GM18873 (cell line): ENCODE measurements around the gene CYP2U1.

Source experiments
- ATAC-seq: cut with Tn5 transposase; IDR thresholded peaks from one replicate; pipeline ENCODE4 v1.9.1; 2021; ENCODE audit warnings: mild to moderate bottlenecking, moderate library complexity, moderate number of reproducible peaks; ENCODE audit not compliant: unreplicated experiment, low FRiP score

Gene CYP2U1

GRCh38 chr4:107977966-107978705, 46.8 kb downstream of the CYP2U1 start:
- no peak for ATAC-seq

GRCh38 chr4:107978716-107979451, 47.5 kb downstream of the CYP2U1 start:
- no peak for ATAC-seq

DNA sequence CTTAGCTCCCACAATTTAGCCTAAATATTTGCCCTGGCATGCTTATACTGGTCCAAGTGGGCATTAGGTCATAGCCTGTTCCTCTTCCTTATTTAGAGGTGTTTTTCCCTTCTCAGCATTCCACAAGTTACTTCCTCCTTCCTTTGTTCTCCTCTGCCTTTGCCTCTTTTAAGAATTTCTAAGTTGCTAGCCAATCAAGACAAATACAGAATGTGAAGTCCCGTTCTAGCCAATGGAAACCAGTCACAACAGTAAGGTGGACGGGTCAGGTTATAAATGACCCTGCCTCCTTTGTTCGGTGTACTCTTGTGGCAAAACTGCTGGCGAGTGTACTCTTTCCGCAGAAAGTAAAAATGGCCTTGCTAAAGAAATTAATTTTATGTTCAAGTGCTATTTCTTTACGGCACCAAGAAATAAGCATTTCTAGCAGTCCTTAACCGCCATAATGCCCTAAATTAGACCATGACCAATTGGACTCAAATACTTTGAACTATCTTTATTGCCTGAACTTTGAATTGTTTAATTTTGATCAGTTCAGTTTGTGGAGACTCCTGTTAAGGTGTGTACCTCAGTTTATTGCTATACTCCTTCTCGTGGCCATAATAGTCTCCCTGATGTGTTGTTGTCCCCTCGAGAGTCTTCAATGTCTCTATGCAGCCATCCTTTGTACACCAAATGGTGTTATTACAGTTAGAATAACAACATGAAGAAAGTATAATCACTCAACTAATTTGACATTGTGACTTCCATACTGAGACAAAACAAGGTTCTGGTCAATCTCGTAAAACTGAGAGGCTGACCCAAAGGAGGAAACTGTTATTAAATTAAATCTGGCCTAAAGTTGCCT, 56.8 kb downstream of the CYP2U1 start:
- no peak for ATAC-seq

GRCh38 chr4:107988763-107989035, 57.4 kb downstream of the CYP2U1 start:
- ATAC-seq: no peak

DNA sequence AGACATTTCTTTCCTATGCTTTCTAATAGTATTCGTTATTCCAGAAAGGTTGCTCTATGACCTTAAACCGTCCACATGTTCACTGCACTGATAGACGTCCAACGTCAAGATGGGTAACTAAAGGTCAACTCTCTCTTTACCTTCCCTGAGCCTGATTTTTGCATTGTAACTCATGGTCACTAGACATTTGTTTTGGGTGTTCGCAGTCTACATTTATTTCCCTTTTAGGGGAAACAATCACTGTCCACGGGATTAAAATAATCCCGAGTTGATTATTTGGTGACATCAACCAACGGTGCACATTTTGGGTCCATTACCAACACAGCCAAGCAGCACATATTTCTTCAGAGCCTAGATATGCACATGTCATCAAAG, 57.8 kb downstream of the CYP2U1 start:
- ATAC-seq: no peak

DNA sequence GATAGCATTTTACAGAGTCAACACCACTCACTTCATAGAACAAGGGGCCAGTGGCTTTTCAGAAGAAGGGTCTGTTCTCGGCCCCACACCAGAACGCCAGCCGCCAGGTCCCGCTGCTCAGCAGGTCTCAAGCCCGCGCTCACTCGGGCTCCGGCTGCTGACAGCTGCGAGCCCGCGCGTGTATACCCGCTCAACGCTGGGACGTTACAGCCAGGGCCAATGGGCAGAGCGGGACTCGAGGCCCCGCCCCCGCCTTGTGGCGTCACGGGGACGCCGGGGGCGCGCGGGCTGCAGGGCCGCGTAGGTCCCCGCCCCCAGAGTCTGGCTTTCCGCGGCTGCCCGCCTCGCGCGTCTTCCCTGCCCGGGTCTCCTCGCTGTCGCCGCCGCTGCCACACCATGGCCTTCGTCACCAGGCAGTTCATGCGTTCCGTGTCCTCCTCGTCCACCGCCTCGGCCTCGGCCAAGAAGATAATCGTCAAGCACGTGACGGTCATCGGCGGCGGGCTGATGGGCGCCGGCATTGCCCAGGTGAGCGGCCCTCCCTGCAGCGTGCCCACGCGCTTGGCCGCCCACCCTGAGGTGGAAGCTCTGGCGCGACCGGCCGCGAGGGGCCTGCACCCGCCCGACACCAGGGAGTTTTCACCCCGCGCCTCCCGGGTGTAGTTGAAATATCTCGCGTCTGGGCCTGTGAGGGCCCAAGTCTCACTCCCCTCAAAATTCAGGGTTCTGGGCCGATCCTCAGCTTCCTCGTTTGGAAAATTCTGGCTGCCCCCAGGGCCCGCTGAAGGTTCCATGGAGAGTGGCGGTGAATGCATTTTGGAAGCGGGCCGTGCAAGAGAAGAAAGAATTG, 58.4 kb downstream of the CYP2U1 start, which contains the start of gene HADH:
Gene HADH (plus strand): TSS at position 353 of the 850 bp plus-strand sequence. CDS start 44 bp downstream, at position 397.
- peak; percentile 89 for ATAC-seq

DNA sequence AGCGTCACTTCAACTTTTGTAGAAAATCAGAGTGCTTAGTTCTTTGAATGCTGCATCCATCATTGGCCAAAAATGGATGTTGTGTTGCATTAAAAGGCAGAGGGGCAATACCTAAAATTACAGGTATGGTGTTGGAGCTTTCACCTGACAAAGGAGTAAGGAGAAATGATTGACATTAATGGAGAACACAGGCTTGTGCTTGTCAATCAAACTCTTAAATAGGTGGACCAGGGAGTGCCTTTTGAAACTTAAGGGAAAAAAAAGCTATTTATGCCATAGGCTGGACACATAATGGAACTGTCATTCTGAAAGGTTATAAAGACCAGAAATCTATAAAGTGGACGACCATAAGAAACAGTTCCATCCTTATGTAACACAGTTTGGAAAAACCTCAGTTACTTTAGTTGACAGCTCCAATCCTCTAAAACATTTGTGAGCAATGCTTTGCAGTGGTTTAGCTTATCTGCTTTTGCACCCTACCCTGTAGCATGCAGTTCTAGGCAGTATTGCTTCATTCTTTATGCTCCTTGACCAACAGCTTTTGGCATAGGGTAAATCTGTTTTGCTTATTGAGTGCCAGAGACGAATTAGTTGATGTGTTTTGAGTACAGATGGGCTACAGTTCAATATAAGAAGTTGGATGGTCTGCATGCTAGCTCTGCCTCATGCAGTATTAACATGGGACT, 60.7 kb downstream of the CYP2U1 start:
- no peak for ATAC-seq

DNA sequence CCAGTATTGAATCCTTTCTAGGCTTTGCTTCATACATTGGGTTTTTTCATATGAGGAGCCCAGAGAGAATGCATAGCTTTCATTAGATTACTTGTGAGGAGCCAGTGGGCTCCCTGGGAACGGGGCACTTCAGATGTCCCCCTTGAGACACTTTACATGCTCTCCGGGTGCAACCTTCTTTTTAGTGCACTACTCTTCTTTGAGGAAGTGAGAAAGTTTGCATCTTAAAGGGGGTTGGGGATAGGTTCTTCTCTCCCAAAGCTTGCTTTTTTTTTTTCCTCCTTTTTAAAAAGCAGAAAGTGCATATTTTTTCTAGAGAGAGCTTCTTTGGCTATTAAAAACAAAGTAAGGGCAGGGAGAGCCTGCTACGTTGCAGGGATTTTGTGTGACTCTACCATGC, 62.6 kb downstream of the CYP2U1 start:
- peak; percentile 32 for ATAC-seq

DNA sequence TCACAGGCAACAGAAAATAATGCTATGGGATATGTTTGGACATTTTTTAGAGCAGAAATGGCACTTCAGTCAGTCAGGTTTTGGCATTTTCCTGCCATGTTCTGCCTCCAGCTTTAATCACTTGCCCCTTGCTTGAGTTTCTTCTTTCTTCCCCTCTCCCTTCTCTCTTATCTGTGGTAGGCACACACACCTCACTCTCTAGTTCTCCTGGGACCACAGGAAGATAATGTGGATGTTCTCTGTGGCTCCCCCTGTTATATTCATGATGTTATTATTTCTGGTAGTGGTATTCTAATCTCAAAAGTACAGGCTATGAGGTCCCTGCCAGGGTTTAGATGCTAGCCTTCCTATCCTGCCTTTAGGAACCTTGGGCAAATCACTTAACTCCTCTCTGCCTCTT, 63.5 kb downstream of the CYP2U1 start:
- no peak for ATAC-seq

DNA sequence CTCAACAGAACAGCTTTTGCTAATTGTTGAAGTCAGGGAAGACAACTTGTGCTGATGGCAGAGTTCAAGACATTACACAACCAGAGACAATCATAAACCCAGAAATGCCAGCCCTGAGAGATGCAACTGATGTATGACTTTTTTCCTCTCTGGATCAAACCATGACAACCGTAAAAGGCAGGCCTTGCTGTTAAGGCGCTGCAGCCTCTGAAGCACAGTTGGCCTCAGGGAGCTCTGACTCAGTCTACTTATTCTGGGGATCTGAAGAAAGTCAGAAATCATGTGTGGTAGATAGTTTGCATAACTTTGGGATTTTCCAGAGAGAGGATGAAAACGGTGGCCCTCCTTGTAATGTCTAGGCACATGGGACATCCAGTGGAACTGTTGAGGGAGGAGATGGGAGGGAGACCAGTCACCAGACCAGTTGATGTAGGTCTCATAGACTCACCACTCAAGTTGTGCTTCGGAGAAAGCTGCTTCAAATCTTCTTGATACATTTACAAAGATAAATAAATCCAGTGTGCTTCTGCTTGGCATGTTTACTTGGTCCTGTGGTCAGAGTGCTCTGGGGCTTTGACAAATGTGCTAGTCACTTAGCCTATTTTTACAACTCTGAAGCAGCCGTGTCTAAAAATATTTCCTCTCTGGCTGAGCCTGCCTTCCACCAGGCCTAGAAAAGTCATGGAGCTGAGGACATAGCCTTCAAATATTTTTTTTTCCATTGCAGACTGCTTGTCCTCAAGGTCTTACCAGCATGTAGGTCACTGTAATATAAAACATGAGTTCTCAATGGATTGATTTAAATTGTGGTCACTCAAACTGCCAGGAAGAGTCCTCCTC, 65.8 kb downstream of the CYP2U1 start:
- no peak for ATAC-seq

DNA sequence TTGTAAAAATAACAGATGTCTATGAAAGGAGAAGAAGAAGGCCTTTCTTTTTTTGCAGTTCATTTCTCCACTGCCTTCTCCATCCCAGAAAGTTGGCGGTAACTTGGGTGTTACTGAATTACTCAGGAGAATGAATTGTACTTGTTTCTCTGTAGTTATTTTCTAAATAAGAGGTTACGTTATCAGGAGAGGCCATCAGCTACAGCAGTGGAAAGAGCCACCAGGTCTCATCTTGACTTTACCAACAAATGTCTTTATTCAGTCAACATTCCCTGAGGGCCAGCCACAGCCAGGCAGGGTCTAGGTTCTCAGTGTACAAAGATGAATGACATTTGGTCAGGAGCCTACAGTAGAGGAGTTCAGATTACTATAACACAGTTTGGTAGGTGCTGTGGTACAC, 66.4 kb downstream of the CYP2U1 start:
- no peak for ATAC-seq

DNA sequence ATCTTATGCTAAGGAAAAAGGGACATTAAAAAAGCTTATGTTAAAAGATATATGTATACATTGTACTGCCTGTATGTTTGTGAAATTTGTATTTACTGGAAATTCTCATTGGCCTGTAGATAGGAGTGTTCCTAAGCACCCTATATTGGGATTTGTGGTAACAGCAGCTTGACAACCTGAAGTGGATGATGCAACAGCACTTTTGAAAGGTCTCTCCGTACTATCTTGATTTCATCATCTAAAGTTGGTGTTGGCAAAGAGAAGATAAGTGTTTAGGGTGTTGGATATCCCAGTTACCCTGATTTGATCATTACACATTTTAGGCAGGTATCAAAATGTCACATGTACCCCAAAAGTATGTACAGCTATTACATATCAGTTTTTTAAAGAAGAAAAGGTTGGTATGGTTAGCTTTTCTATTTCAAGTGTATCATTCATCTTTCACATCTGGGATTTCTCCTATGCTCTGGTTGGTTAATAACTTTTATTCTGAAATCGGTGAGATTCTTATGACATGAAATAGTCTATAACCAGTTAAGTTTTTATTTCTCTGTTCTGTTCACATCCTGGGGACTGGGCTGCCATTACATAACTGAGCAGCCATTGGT, 68.7 kb downstream of the CYP2U1 start:
- ATAC-seq: no peak

- ATAC-seq: no peak
Observed at GRCh38 chr4:108001540-108002135, 70.3 kb downstream of the CYP2U1 start.
